K562 treated with DMSO at 1 percent for 48 hours (cell line): ENCODE results near the gene ZNF624. TPM values are rescaled to one million over a fixed set of nuclear protein-coding genes. Genes with fewer than 3 reads are reported as not detected.

Experiments used
- total RNA-seq: library from RNA; unstranded; fragments of 300-600 nt; gene quantifications from 2 replicates; pipeline ENCODE4 v1.2.3, GENCODE V29; 2022; ENCODE audit warnings: low replicate concordance; ENCODE audit errors: extremely low read depth

The ZNF624 gene
- not detected in 2 replicates for total RNA-seq

DNA sequence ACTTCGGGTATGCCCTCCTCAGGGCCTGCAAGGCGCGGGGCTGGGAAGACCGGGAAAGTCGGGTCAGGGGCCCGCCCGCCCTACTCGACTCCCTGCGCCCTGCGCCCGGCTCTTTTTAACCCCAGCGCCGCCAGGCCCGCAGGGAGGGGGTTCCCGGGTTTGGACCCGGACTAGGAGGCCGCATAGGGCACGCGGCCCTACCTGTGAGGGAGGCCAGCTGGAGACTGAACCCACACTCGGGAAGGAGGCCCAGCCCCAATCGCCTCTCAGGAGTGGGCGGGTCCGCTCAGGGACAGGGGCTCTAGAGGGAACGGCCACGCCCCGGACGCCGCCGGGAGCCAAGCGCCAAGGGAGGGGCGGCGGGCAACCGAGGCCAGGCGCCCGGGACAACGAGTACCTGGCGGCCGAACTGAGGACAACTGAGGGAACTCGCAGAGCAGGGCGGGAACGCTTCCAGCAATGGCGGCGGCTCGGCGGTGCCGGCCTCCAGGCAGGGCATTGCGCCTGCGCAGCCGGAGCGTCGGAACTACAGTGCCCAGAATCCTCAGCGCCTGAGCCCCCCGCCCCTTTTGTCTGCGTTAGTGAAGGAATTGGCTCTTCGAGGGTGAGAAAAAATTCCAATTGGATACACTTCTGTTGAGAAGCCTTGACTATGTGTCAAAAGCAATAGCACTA is at the start of gene ZNF624:
Gene ZNF624, minus strand, starts transcription at position 484 of the 675 bp plus-strand sequence.

DNA sequence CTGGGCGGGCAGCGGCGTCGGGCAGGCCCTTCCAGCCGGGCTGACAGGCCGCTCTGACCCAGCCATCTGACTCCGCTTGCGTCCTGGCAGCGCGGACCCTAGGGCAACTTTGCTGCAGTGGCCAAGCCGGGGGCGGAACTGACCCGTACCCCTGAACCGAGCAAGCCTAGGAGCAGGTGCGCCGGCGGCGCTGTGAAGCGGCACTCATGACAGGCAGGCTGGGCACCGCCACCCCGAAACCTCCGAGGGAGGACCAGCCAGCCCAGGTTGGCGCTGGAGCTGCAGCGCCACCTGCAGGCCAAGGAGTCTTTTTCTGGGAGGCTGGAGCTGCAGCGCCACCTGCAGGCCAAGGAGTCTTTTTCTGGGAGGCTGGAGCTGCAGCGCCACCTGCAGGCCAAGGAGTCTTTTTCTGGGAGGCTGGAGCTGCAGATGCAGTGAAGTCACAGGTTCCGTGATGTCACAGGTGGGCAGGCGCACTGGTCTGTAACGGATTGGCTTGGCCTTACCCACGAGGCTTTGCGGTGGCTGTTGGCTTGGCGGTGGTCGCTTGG is 36.2 kb upstream of the ZNF624 start, which contains the start of gene CCDC144A:
Gene CCDC144A, plus strand, starts transcription at position 511 of the 551 bp plus-strand sequence. CDS start 160 bp downstream, outside the sequence.

Other genes with a start within 250 kb of the ZNF624 start
- not detected in 2 replicates for gene TRPV2, start 238.3 kb downstream of the ZNF624 start, total RNA-seq
- not detected in 2 replicates for gene LRRC75A, start 161.7 kb downstream of the ZNF624 start, total RNA-seq
- gene ZNF287, start 84.6 kb downstream of the ZNF624 start, total RNA-seq, result not detected in 2 replicates
- gene CCDC144A, start 36.4 kb upstream of the ZNF624 start, total RNA-seq, result not detected in 2 replicates